H1 (cell line): ENCODE data around the gene PRICKLE2. TPM values are rescaled to one million over a fixed set of nuclear protein-coding genes. Genes with fewer than 3 reads are reported as not detected.

Experiments used
- EZH2 ChIP-seq: fragments of 200-600 bp; sonication (generic); IDR thresholded peaks from 2 replicates; pipeline ENCODE4 v1.7.1; 2012; ENCODE audit warnings: low read depth, mild to moderate bottlenecking, moderate library complexity, low read length, inconsistent platforms; ENCODE audit not compliant: severe bottlenecking
- TCF12 ChIP-seq: IDR thresholded peaks from 2 replicates; pipeline ENCODE4 v1.6.1; 2011; ENCODE audit warnings: low read depth, mild to moderate bottlenecking, low read length
- polyA plus RNA-seq, 7 experiments: library from polyadenylated mRNA; depleted of rRNA in 3 of 7; stranded (reverse) in 5 of 7; unstranded in 2 of 7; fragments of >200 nt in 5 of 7; fragments of 200-250 nt in 2 of 7; gene quantifications; 1 replicate in 5 of 7; 2 replicates in 1 of 7; 4 replicates in 1 of 7; pipeline versions ENCODE4 v1.2.1 to v1.2.3, GENCODE V29; 2011 to 2013; ENCODE audit warnings: missing spikeins in 2 of 7, mixed read lengths in 2 of 7
- total RNA-seq: library from RNA; stranded (reverse); fragmentation: NEBNext Ultra II Directional; extraction: Animal tissue kit (Norgen Biotek cat#: 25700); gene quantifications from 2 replicates; pipeline ENCODE4 v1.2.1, GENCODE V29; 2021

The PRICKLE2 gene
- total and polyA plus RNA-seq, 2 of the 8 experiments (the other 6 are each of a cell fraction or from before 2014, with no cell fraction given) = 2.9 to 8.0 TPM

DNA sequence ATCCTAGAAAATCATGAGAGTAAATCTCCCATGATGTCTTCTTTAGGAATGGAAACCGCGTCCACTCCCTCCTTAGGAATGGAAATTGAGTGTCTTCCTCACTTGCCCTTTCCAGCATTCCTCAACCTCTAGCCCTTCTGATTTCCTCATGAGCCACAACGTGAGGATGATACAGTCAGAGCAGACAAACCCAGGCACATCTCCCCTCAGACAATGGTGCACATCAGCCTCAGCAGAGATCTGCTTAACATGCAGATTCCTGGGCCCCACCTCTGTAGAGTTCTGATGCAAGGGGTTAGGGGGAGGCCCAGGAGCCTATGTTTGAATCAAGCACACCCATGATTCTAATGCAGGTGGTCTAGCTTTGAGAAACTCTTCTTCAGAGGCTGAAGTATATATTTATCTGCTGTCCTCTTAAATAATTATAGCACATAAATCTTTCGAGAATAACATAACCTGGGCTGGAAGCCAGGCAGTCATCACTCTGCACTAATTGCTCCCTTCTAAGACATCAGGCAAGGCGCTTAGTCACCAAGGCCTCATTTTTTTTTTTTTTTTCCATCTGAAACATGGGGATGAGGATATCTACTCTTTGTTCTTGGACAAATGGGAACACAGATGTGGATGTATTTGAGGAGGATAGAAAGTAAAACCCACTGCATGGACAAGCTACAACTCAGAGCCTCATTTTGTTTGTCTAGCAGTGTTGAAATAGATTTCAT is 81.7 kb downstream of the PRICKLE2 start (continued):
- TF ChIP-seq EZH2 (no peak), TCF12 (no peak)
- TF ChIP-seq, all 59 proteins: peak for 0
